ENCODE measurements around the gene SLC7A14. TPM values are rescaled to one million over a fixed set of nuclear protein-coding genes. Genes with fewer than 3 reads are reported as not detected.

The SLC7A14 gene
- polyA plus RNA-seq, 1 experiment: 0.60 TPM

- POLR2A ChIA-PET: no interaction called here
- H3K27me3 ChIP-seq (ENCODE audit: control insufficient read depth, insufficient read depth, low read length): peaks cover 2% of the 10 kb centered on the region; the same call in 1 of the 2 replicates
- DNase-seq (ENCODE audit: low read depth): no peak
- H3K4me3 ChIP-seq (ENCODE audit: low read depth, low read length): no peak overlapping the region
- no peak for TF ChIP-seq CTCF (IDR thresholded peaks at IDR 0.05; ENCODE audit: insufficient read depth, low read depth, low read length)
- H3K36me3 ChIP-seq (ENCODE audit: control insufficient read depth, insufficient read depth, low read length): no peaks in the 10 kb centered on the region; the same call in 1 of the 2 replicates
- CTCF ChIA-PET: interaction anchor here (0.6 to 1.6 kb wide), 4 partner anchors 9 to 325 kb away, joined by 3 to 4 read pairs (median 4); no protein-coding TSS in a partner anchor
These were observed 100.6 kb downstream of the SLC7A14 start for GRCh38 chr3:170485294-170485693.

- Histone ChIP-seq H3K27me3 (ENCODE audit: control insufficient read depth, insufficient read depth, low read length) (peaks cover 2% of the 10 kb centered on the region; the same call in 1 of the 2 replicates), H3K4me3 (ENCODE audit: low read depth, low read length) (no peak overlapping the region), H3K36me3 (ENCODE audit: control insufficient read depth, insufficient read depth, low read length) (no peaks in the 10 kb centered on the region; the same call in 1 of the 2 replicates)
- no peak for TF ChIP-seq CTCF (IDR thresholded peaks at IDR 0.05; ENCODE audit: insufficient read depth, low read depth, low read length)
- ChIA-PET POLR2A (no interaction called here), CTCF (interaction anchor here (0.9 to 1.6 kb wide), 3 partner anchors 9 to 325 kb away, joined by 3 to 4 read pairs (median 4); no protein-coding TSS in a partner anchor)
- DNase-seq (ENCODE audit: low read depth): no peak
These were observed 101.0 kb downstream of the SLC7A14 start for GRCh38 chr3:170484869-170485268.

DNA sequence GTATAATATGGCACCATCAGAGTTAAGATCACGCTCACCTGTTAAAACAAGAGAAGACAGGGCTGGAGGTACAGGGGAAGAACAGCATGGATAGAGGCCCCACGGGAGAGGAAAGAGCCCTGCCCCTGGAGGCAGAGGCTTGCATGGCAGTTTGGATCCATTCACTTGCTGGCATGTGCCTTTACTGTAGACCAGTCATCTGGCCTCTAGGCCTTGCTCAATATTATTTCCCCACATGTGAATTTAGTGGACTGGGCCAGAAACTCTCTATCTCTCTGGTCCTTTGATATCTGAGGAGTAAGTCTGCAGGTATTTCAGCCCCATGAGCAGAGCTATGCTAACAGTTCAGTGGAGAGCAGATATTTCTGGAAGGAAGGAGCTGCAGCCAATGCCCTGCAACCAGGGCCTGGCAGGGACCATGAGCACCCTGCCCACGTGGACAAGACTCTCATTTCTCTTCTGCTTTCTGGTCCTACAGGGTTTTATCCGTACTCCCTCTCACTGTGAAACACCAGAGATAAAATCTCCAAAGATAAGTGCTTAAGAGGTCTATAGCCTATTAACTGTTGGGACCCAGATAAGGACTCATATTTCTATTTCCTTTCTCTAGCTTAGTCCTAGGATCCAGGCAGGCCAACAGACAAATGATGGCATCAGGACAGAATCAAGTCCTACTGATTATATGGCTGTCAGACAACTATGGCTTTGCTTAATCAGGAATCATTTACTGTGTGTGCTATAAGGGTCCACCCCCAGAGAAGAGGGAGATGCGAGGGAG, 102.2 kb downstream of the SLC7A14 start:
- POLR2A ChIA-PET: no interaction called here
- no peaks in the 10 kb centered on the region; the same call in 1 of the 2 replicates for H3K36me3 ChIP-seq (ENCODE audit: control insufficient read depth, insufficient read depth, low read length)
- TF ChIP-seq CTCF (IDR thresholded peaks at IDR 0.05; ENCODE audit: insufficient read depth, low read depth, low read length): peak; percentile 31; the same call in 1 of the 2 replicates
- H3K27me3 ChIP-seq (ENCODE audit: control insufficient read depth, insufficient read depth, low read length): peaks cover 2% of the 10 kb centered on the region; the same call in 1 of the 2 replicates
- CTCF ChIA-PET: interaction anchor here (1.6 kb wide), 1 partner anchor 328 kb away, joined by 6 read pairs; no protein-coding TSS in a partner anchor
- no peak overlapping the region for H3K4me3 ChIP-seq (ENCODE audit: low read depth, low read length)
- no peak for DNase-seq (ENCODE audit: low read depth)

DNA sequence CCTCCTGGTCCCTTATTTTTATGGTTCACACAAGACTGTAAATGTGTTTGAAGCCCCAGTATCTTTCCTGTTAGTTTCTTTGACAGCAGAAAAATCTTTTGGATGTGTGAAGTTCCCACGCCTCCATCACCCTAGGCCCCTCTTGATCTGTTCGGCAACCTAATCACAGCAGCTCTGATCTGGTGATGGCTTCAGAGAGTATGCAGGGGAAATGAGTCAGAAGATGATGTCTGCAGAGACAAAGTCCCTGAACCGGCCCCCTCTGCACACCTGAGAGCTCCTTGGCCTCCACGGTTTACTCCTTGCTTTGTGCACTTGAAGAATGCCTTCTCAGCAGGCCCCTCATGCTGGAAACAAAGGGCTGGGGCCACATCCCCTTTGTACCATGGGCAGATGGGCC, 103.7 kb downstream of the SLC7A14 start:
- Histone ChIP-seq H3K4me3 (ENCODE audit: low read depth, low read length) (no peak overlapping the region), H3K27me3 (ENCODE audit: control insufficient read depth, insufficient read depth, low read length) (peaks cover 2% of the 10 kb centered on the region; the same call in 1 of the 2 replicates), H3K36me3 (ENCODE audit: control insufficient read depth, insufficient read depth, low read length) (no peaks in the 10 kb centered on the region; the same call in 1 of the 2 replicates)
- CTCF ChIA-PET: interaction anchor here (0.9 to 1.6 kb wide), 2 partner anchors 18 to 330 kb away, joined by 3 to 6 read pairs; no protein-coding TSS in a partner anchor
- POLR2A ChIA-PET: no interaction called here
- TF ChIP-seq CTCF (IDR thresholded peaks at IDR 0.05; ENCODE audit: insufficient read depth, low read depth, low read length): no peak
- DNase-seq (ENCODE audit: low read depth): no peak

DNA sequence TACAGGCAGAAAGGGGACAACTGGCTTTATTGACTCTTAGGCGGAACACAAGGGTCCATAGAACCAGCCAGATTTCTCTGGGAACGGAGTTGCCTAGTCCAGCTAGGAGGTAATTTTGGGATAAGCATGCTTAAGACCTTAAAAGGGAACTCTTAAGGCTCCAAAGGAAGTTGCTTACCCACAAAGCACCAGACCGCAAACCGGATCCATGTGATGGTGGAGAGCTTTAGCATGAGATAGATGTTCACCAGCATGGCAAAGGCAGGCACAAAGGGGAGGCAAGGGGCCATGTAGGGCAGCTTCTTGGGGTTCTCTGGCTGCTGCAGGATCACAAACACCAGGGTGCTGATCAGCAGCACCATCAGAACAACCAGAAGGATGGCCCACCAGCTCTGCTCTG, 105.8 kb downstream of the SLC7A14 start:
- Histone ChIP-seq H3K4me3 (ENCODE audit: low read depth, low read length) (no peak overlapping the region), H3K36me3 (ENCODE audit: control insufficient read depth, insufficient read depth, low read length) (no peaks in the 10 kb centered on the region; the same call in 1 of the 2 replicates), H3K27me3 (ENCODE audit: control insufficient read depth, insufficient read depth, low read length) (no peaks in the 10 kb centered on the region)
- no peak for DNase-seq (ENCODE audit: low read depth)
- CTCF ChIA-PET: interaction anchor here (1.3 kb wide), 1 partner anchor 66 kb away, joined by 4 read pairs; no protein-coding TSS in a partner anchor
- POLR2A ChIA-PET: no interaction called here
- no peak for TF ChIP-seq CTCF (IDR thresholded peaks at IDR 0.05; ENCODE audit: insufficient read depth, low read depth, low read length)
